Measurements from ENCODE around the gene ITPR2. TPM values are rescaled to one million over a fixed set of nuclear protein-coding genes. Genes with fewer than 3 reads are reported as not detected.
A peak's percentile ranks its signal among the peaks of the same experiment; 100 is the strongest.

The ITPR2 gene
- total RNA-seq, 1 donor from 2014 or later = 15.8 TPM

DNA sequence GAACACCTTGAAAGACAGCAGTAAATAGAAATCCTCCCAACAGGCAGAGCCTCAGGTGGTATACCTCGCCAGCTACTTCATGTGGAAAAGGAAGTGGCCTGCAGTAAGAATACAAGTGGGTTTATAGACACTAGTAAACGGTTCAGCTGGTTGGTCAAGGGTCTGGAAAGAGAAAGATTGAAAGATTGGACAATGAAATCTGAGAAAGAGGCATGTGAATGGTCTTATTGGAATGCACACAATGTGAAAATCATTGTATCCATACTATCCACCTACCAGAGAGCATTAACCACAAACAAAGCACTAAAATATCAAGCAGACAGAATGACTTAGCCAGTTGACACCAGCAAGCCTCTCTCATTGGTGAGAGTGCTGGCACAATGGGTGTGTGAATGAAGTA, 539.4 kb downstream of the ITPR2 start:
- Histone ChIP-seq H3K9me3 (replicated peaks) (no peaks in the 10 kb centered on the region), H3K27me3 (ENCODE audit: low read depth) (no peaks in the 10 kb centered on the region), H3K4me3 (no peak overlapping the region), H3K4me1 (peaks cover 5% of the 10 kb centered on the region), H3K27ac (replicated peaks) (no peak overlapping the region), H3K36me3 (no peaks in the 10 kb centered on the region)
- no peak for DNase-seq
- intact Hi-C loops (cut with micrococcal nuclease) = no loop called here
- TF ChIP-seq, protein P1, sequence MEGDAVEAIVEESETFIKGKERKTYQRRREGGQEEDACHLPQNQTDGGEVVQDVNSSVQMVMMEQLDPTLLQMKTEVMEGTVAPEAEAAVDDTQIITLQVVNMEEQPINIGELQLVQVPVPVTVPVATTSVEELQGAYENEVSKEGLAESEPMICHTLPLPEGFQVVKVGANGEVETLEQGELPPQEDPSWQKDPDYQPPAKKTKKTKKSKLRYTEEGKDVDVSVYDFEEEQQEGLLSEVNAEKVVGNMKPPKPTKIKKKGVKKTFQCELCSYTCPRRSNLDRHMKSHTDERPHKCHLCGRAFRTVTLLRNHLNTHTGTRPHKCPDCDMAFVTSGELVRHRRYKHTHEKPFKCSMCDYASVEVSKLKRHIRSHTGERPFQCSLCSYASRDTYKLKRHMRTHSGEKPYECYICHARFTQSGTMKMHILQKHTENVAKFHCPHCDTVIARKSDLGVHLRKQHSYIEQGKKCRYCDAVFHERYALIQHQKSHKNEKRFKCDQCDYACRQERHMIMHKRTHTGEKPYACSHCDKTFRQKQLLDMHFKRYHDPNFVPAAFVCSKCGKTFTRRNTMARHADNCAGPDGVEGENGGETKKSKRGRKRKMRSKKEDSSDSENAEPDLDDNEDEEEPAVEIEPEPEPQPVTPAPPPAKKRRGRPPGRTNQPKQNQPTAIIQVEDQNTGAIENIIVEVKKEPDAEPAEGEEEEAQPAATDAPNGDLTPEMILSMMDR (IDR thresholded peaks at IDR 0.05; ENCODE audit: borderline replicate concordance) = no peak

DNA sequence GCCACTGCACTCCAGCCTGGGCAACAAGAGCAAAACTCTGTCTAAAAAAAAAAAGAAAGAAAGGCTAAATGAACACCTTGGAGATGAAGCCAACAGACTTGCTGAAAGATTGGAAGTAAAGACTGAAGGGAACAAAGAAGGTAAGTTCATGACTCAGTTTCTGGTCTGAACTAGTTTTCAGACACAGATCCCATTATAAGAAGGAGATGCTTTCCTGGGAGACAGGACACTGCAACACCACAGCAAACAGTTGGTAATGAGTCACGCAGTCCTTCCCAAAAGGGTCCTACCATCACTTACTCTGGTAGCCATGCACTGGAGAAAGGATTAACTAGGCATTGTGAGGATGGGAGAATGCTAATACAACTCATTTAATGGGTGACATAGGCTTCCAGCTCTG, 540.4 kb downstream of the ITPR2 start:
- intact Hi-C loops (cut with micrococcal nuclease) = no loop called here
- H3K36me3 ChIP-seq = no peaks in the 10 kb centered on the region
- peaks cover 7% of the 10 kb centered on the region for H3K4me1 ChIP-seq
- no peak overlapping the region for H3K27ac ChIP-seq (replicated peaks)
- no peaks in the 10 kb centered on the region for H3K9me3 ChIP-seq (replicated peaks)
- no peaks in the 10 kb centered on the region for H3K27me3 ChIP-seq (ENCODE audit: low read depth)
- DNase-seq = no peak
- no peak overlapping the region for H3K4me3 ChIP-seq
- TF ChIP-seq, protein P1 (IDR thresholded peaks at IDR 0.05; ENCODE audit: borderline replicate concordance) = no peak

DNA sequence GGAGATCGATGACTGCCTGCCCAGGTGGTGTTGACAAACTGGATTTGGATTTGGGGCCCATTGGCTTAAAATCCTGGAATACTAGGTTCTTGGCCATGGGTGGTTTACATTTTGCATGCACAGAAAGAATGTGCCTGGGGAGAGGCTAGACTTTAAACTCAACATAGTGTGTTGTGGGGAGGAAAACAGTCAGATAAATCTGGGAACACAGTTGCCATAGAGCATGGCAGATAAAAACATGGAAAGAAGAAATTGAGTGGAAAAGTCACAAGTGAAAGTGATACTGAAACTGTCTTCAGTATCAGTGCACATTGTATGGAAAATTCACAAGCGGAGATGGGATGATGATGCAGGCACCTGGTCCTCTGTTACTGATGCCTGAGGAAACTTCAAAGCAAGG, 542.4 kb downstream of the ITPR2 start:
- H3K27ac ChIP-seq (replicated peaks) = no peak overlapping the region
- H3K4me1 ChIP-seq = peaks cover 11% of the 10 kb centered on the region
- DNase-seq = no peak
- no peaks in the 10 kb centered on the region for H3K27me3 ChIP-seq (ENCODE audit: low read depth)
- H3K4me3 ChIP-seq = no peak overlapping the region
- intact Hi-C loops (cut with micrococcal nuclease) = no loop called here
- TF ChIP-seq, protein P1 (IDR thresholded peaks at IDR 0.05; ENCODE audit: borderline replicate concordance) = no peak
- H3K9me3 ChIP-seq (replicated peaks) = peaks cover 6% of the 10 kb centered on the region
- no peaks in the 10 kb centered on the region for H3K36me3 ChIP-seq

DNA sequence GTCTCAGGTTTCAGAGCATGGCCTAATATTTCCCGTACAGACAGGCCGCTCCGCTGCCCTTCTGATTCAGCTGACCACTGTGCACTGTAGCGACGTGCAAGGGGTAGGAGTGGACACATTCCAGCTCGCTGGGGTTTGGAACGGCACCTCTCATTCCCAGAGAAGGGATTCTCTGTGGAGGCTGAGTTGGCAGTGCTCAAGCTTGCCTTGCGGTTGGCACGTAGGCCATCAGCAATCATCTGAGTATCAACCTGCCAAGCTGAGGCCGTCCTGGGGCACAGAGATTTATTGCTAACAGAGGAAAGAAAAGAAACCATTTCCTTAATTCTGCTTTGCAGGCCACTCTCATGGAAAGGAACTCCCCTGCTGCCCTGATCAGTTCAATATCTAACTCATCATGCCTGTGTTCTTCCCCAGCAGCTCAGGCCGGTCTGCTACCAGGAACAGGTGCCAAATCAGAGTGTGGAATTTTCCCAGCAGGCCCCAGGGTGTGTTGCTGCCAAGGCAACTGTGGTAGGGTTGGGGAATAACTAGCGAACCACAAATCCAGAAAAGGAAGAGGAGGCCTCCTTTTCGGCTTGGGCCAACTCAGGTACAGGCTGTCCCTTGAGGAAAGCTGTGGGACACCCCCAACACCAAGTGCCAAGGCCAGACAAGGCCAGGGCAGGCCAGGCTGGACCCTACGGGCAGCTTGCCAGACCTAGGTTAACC, 545.2 kb downstream of the ITPR2 start:
- TF ChIP-seq, protein P1 (IDR thresholded peaks at IDR 0.05; ENCODE audit: borderline replicate concordance) = no peak
- DNase-seq = peak; percentile 32
- Histone ChIP-seq H3K9me3 (replicated peaks) (peaks cover 8% of the 10 kb centered on the region), H3K27me3 (ENCODE audit: low read depth) (no peaks in the 10 kb centered on the region), H3K36me3 (no peaks in the 10 kb centered on the region), H3K4me1 (peaks cover 11% of the 10 kb centered on the region), H3K4me3 (no peak overlapping the region), H3K27ac (replicated peaks) (peak overlapping the region; percentile 55)
- intact Hi-C loops (cut with micrococcal nuclease) = no loop called here

Other genes with a start within 250 kb of the ITPR2 start
- 24.4 TPM for gene INTS13, start 104.8 kb upstream of the ITPR2 start, total RNA-seq
- gene FGFR1OP2, start 105.3 kb upstream of the ITPR2 start, total RNA-seq = 33.9 TPM
- 23.2 TPM for gene TM7SF3, start 181.2 kb upstream of the ITPR2 start, total RNA-seq
- 53.6 TPM for gene MED21, start 189.4 kb upstream of the ITPR2 start, total RNA-seq
- not detected for gene C12orf71, start 249.4 kb upstream of the ITPR2 start, total RNA-seq